ENCODE data around the gene OR2L5.

Gene OR2L5

GRCh38 chr1:248045209-248045608, 31.7 kb downstream of the OR2L5 start:
- TF ChIP-seq POLR2AphosphoS5 (IDR thresholded peaks at IDR 0.05; ENCODE audit: low read depth, low read length) = no peak
- TF ChIP-seq FOXP2 (optimal IDR thresholded peaks at IDR 0.05; ENCODE audit: borderline replicate concordance, extremely low read depth, extremely low read length, insufficient read depth) = no peak
- TF ChIP-seq TAF1 (IDR thresholded peaks at IDR 0.05; ENCODE audit: borderline replicate concordance, insufficient read depth, low read length) = no peak

GRCh38 chr1:248046536-248046935, 33.1 kb downstream of the OR2L5 start, which contains the start of gene OR2L3:
Gene OR2L3, plus strand, starts transcription at chr1:248046836. Its CDS starts 13,846 bp downstream, at chr1:248060682.
- no peak for TF ChIP-seq TAF1 (IDR thresholded peaks at IDR 0.05; ENCODE audit: borderline replicate concordance, insufficient read depth, low read length)
- no peak for TF ChIP-seq REST (IDR thresholded peaks at IDR 0.05; ENCODE audit: insufficient read depth in 1 of 2, low read depth in 2 of 2, low read length in 2 of 2)
- no peak for TF ChIP-seq FOXP2 (optimal IDR thresholded peaks at IDR 0.05; ENCODE audit: borderline replicate concordance, extremely low read depth, extremely low read length, insufficient read depth)
- TF ChIP-seq POLR2AphosphoS5 (IDR thresholded peaks at IDR 0.05; ENCODE audit: low read depth, low read length) = no peak
- TF ChIP-seq SIN3A (IDR thresholded peaks at IDR 0.05; ENCODE audit: borderline replicate concordance, insufficient read depth, low read length) = no peak

- TF ChIP-seq REST (IDR thresholded peaks at IDR 0.05; ENCODE audit: insufficient read depth in 1 of 2, low read depth in 2 of 2, low read length in 2 of 2) = no peak
- TF ChIP-seq FOXP2 (optimal IDR thresholded peaks at IDR 0.05; ENCODE audit: borderline replicate concordance, extremely low read depth, extremely low read length, insufficient read depth) = no peak
- no peak for TF ChIP-seq SIN3A (IDR thresholded peaks at IDR 0.05; ENCODE audit: borderline replicate concordance, insufficient read depth, low read length)
- no peak for TF ChIP-seq TAF1 (IDR thresholded peaks at IDR 0.05; ENCODE audit: borderline replicate concordance, insufficient read depth, low read length)
- TF ChIP-seq POLR2AphosphoS5 (IDR thresholded peaks at IDR 0.05; ENCODE audit: low read depth, low read length) = no peak
Measured at GRCh38 chr1:248047008-248047407, 33.5 kb downstream of the OR2L5 start.

- no peak for TF ChIP-seq POLR2AphosphoS5 (IDR thresholded peaks at IDR 0.05; ENCODE audit: low read depth, low read length)
- no peak for TF ChIP-seq FOXP2 (optimal IDR thresholded peaks at IDR 0.05; ENCODE audit: borderline replicate concordance, extremely low read depth, extremely low read length, insufficient read depth)
- TF ChIP-seq SIN3A (IDR thresholded peaks at IDR 0.05; ENCODE audit: borderline replicate concordance, insufficient read depth, low read length) = no peak
- TF ChIP-seq REST (IDR thresholded peaks at IDR 0.05; ENCODE audit: insufficient read depth in 1 of 2, low read depth in 2 of 2, low read length in 2 of 2) = no peak
- no peak for TF ChIP-seq TAF1 (IDR thresholded peaks at IDR 0.05; ENCODE audit: borderline replicate concordance, insufficient read depth, low read length)
Measured at GRCh38 chr1:248054671-248055070, 41.2 kb downstream of the OR2L5 start.

- TF ChIP-seq TAF1 (IDR thresholded peaks at IDR 0.05; ENCODE audit: borderline replicate concordance, insufficient read depth, low read length) (no peak), SIN3A (IDR thresholded peaks at IDR 0.05; ENCODE audit: borderline replicate concordance, insufficient read depth, low read length) (no peak), REST (IDR thresholded peaks at IDR 0.05; ENCODE audit: insufficient read depth in 1 of 2, low read depth in 2 of 2, low read length in 2 of 2) (no peak), POLR2AphosphoS5 (IDR thresholded peaks at IDR 0.05; ENCODE audit: low read depth, low read length) (no peak), FOXP2 (optimal IDR thresholded peaks at IDR 0.05; ENCODE audit: borderline replicate concordance, extremely low read depth, extremely low read length, insufficient read depth) (no peak)
Measured at GRCh38 chr1:248055261-248055660, 41.8 kb downstream of the OR2L5 start.
